PC-9 (cell line): ENCODE measurements around the gene HEBP2.

Experiments
- EZH2 ChIP-seq: fragments of 200-600 bp; sonication (generic); IDR thresholded peaks from 2 replicates; pipeline ENCODE4 v1.8.0; 2017; ENCODE audit warnings: antibody characterized with exemption, low read depth
- TF ChIP-seq, protein P1 (sequence below): fragments of 200-600 bp; sonication (generic); conservative IDR thresholded peaks from 2 replicates; pipeline ENCODE4 v1.6.1; 2017; ENCODE audit warnings: mixed run types, antibody characterized with exemption, mild to moderate bottlenecking, moderate library complexity

- TF ChIP-seq EZH2: no peak
- TF ChIP-seq, protein P1, sequence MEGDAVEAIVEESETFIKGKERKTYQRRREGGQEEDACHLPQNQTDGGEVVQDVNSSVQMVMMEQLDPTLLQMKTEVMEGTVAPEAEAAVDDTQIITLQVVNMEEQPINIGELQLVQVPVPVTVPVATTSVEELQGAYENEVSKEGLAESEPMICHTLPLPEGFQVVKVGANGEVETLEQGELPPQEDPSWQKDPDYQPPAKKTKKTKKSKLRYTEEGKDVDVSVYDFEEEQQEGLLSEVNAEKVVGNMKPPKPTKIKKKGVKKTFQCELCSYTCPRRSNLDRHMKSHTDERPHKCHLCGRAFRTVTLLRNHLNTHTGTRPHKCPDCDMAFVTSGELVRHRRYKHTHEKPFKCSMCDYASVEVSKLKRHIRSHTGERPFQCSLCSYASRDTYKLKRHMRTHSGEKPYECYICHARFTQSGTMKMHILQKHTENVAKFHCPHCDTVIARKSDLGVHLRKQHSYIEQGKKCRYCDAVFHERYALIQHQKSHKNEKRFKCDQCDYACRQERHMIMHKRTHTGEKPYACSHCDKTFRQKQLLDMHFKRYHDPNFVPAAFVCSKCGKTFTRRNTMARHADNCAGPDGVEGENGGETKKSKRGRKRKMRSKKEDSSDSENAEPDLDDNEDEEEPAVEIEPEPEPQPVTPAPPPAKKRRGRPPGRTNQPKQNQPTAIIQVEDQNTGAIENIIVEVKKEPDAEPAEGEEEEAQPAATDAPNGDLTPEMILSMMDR: no peak
Measured at GRCh38 chr6:138441965-138442364, 37.9 kb downstream of the HEBP2 start.
